ENCODE data around the gene DTNBP1. TPM values are rescaled to one million over a fixed set of nuclear protein-coding genes. Genes with fewer than 3 reads are reported as not detected.

The DTNBP1 gene
- total RNA-seq, 1 donor from 2014 or later: 11.0 TPM

DNA sequence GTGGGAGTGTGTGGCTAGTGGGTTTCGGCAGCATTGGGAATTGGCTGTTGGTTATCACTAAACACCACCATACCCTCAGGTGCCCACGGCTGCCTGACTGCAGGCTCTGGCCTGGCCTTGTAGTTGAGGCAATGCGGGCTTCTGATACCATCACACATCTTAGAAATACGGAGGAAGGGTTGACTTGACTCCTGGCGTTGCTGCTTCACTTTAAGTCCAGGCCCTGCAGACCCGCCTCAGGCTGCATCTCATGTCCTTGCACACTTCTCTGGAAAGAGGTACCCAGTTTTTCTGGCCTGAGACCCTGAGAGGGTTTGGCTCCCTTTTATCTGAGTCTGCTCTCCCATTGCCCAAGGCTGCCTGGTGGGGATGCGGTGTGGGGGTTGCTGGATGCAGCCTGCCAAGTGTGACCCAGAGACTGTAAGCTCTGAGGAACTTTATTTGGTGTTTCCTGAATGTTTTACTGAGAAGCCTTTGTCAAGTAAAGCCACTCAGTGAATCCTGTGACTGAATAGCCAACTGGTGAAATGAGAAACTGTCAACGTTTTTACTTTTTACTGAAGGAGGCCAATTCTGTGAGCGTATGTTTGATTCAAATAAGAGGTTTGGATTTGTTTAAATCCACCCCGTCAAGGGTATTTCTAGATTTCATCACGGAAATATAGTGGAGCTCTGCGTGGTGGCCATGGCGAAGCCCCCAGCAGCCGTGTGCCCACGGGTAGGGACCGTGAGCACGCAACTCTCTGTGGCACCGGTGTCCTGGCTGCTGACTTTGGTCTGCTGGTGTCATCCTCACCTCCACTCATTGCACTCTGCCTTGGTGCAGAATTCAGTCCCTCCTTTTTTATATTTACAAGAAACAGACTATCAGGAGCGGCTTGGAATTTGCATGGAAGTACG lies 160.1 kb downstream of the DTNBP1 start:
- no peak for DNase-seq (ENCODE audit: low read depth, low spot score)

- peak; percentile 26 for DNase-seq (ENCODE audit: low read depth, low spot score)
Observed at GRCh38 chr6:15501826-15502445, 160.9 kb downstream of the DTNBP1 start.

GRCh38 chr6:15500901-15501825 lies 161.7 kb downstream of the DTNBP1 start:
- no peak for DNase-seq (ENCODE audit: low read depth, low spot score)

GRCh38 chr6:15500078-15500740 lies 162.6 kb downstream of the DTNBP1 start:
- no peak for DNase-seq (ENCODE audit: low read depth, low spot score)

DNA sequence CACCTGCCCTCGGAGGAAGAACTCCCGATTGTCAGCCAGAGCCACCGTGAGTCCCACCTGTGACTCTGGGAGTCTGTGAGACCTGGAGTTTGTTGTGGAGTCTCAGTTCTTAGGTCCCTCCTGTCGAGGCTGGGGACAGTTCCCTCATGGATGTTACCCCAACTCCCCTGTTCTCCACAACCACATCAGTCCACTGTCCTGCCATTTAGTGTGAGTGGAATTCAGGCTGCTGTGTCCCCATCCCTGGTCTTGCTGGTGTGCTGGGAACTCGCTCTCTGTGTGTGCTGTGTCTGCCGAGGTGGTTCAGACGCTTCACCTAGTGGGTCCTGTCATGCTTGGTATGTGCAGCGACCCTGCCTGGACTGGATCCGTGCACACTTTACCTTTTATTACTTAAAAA lies 163.2 kb downstream of the DTNBP1 start:
- DNase-seq (ENCODE audit: low read depth, low spot score): no peak

DNA sequence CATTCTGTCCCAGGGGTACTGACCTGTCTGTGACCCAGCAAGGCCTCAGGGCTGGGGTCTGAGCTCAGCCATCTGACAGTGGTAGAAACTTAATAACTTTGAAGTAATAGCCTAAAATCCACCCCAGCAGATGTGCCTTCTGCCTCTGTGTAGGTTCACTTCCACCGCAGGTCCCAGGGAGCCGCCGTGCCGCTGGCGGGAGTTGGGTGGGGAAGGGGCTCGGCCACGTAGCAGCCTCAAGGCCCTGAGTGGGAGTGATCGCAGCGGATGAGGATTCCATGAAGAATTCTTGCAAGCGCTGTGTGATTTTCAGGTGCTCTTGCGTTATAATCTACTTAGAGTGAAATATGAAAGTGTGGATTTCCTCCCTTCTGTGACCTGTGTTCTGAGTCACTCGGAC lies 163.7 kb downstream of the DTNBP1 start:
- DNase-seq (ENCODE audit: low read depth, low spot score): no peak

GRCh38 chr6:15498640-15499039 lies 164.2 kb downstream of the DTNBP1 start:
- DNase-seq (ENCODE audit: low read depth, low spot score): no peak

- DNase-seq (ENCODE audit: low read depth, low spot score): no peak
Observed at GRCh38 chr6:15496345-15497131, 166.3 kb downstream of the DTNBP1 start.

- no peak for DNase-seq (ENCODE audit: low read depth, low spot score)
Observed at GRCh38 chr6:15495375-15495901, 167.4 kb downstream of the DTNBP1 start.

DNA sequence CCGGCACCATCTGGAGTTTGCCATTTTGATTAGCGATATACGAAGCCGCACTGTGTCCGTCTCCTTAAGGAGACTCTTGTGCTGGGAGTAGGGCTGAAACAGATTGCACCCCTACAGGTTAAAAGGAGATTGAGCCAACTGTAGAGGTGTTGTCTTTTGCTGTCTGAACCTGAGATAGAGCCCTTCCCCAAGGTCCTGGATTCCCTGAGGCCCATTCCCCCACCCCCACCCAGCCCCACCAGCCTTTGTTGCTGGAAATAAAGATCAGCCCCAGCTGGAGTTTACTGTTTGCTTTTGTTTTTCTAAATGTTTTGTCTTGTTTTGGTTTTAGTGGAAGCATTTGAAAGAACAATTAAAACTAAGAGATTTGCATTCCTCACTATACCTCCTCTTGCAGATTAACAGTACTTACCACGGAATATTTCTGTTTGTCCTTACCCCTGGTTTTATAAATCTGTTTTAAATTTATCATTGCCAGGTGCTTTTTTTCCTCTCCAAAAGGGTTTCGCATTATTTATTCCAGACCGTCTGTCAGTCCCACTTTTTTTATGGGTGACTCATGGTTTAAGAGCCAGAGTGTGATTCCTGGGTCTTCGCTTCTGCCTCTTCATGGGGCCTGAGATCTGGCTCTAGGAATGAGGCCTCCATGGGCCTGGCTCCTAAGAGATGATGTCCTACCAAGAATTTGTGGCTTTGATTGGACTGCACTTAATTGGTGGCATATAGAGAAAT lies 169.2 kb downstream of the DTNBP1 start:
- DNase-seq (ENCODE audit: low read depth, low spot score): no peak

- DNase-seq (ENCODE audit: low read depth, low spot score): no peak
Observed at GRCh38 chr6:15491986-15492269, 170.9 kb downstream of the DTNBP1 start.

- peak; percentile 10 for DNase-seq (ENCODE audit: low read depth, low spot score)
Observed at GRCh38 chr6:15491255-15491985, 171.4 kb downstream of the DTNBP1 start.

DNA sequence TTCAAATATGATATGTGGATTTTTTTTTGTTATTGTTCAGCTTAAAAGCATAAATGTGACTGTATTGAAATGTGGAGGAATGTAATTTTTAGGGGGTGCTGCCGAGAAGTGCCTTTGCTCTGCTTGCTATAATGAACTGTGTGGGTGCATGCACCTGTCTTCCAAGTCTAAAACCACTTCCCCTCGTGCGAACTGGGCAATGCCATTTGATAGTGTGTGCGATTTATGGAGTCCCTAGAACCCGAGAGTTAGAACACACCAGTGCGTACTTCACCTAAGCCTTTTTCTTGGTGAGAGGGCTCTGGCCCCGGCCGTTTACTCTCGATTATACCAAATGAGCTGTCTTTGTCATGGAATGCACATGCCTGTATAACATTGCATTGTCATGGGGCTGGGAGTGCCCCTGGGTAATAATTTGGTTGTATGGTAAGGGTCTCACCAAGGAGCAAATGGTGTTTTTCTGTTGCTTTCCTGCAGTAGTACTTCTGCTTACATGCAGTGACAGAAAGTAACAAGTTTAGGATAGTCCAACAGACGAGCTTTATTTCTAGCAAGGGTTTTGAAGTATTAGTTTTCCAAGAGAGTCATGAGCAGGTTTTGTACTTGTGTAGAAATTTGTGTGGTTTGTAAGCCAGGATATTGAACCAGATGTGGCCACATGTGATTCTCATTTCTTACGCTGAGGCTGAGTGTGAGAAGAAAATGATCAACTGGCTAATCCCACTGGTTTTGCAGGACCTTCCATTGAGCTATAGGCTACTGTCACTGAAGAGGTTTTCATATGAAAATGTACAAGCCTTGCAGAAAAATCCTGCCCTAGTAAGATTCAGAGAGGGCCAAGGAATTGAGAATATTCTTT lies 172.4 kb downstream of the DTNBP1 start:
- no peak for DNase-seq (ENCODE audit: low read depth, low spot score)

- no peak for DNase-seq (ENCODE audit: low read depth, low spot score)
Observed at GRCh38 chr6:15489261-15489962, 173.4 kb downstream of the DTNBP1 start.

- DNase-seq (ENCODE audit: low read depth, low spot score): no peak
Observed at GRCh38 chr6:15487262-15487661, 175.6 kb downstream of the DTNBP1 start.

GRCh38 chr6:15485936-15486335 lies 176.9 kb downstream of the DTNBP1 start:
- DNase-seq (ENCODE audit: low read depth, low spot score): no peak

DNA sequence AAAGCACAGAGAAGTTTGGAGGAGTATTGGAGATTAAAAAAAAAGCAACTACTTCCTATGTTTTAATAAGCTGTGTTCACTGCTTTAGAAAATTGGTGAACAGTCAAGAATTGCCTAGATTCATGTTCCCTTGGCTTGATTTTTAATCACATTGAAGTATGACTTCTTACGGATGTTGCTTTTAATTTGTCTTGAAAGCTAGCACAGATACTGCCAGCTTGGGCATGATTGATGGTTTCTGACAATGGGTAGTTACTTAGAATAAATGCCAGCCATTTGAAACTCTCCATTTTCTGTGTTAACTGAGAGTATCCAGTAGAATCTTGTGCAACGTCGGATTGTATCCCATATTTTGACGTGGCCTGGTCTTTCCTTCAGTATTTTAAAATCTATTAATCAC lies 178.0 kb downstream of the DTNBP1 start:
- no peak for DNase-seq (ENCODE audit: low read depth, low spot score)
